Neural cell (in vitro differentiated cells): ENCODE data around the gene RBMS3.

Source experiments
- CTCF ChIP-seq: fragments of 450-650 bp; IDR thresholded peaks from 2 replicates; pipeline ENCODE4 v1.5.1; 2014; ENCODE audit warnings: antibody characterized with exemption, mild to moderate bottlenecking, moderate library complexity; ENCODE audit not compliant: poor library complexity, severe bottlenecking
- POLR2AphosphoS5 ChIP-seq: IDR thresholded peaks from 2 replicates; pipeline ENCODE4 v1.6.1; 2012
- RAD21 ChIP-seq: fragments of 450-650 bp; conservative IDR thresholded peaks from 2 replicates; pipeline ENCODE4 v1.6.1; 2014; ENCODE audit warnings: antibody characterized with exemption, mild to moderate bottlenecking, moderate library complexity

- TF ChIP-seq CTCF, result no peak
- TF ChIP-seq POLR2AphosphoS5, result no peak
- no peak for TF ChIP-seq RAD21
Observed at GRCh38 chr3:29513236-29513635, 232.4 kb downstream of the RBMS3 start.
